ENCODE data around the gene RASSF10. TPM values are rescaled to one million over a fixed set of nuclear protein-coding genes. Genes with fewer than 3 reads are reported as not detected.

Gene RASSF10
- total RNA-seq, 1 experiment from 2014 or later = 2.4 TPM

GRCh38 chr11:13028322-13028721 is 19.2 kb downstream of the RASSF10 start:
- Histone ChIP-seq H2AK5ac (ENCODE audit: insufficient read length, low read length) (no peak overlapping the region), H3K4me1 (ENCODE audit: insufficient read depth, low read length) (no peaks in the 10 kb centered on the region), H3K9me3 (ENCODE audit: control insufficient read depth, low read depth, low read length) (no peaks in the 10 kb centered on the region), H4K91ac (ENCODE audit: insufficient read length, low read depth, low read length) (no peak overlapping the region), H4K8ac (replicated peaks; ENCODE audit: insufficient read length, low read depth, low read length) (no peak overlapping the region), H2BK20ac (ENCODE audit: low read depth, low read length, poor library complexity, severe bottlenecking) (no peak overlapping the region), H2BK120ac (ENCODE audit: low read depth, low read length, poor library complexity, severe bottlenecking) (no peak overlapping the region), H2AFZ (ENCODE audit: low read length) (no peak overlapping the region), H3K23me2 (ENCODE audit: insufficient read length, low read depth, low read length, poor library complexity, severe bottlenecking) (no peaks in the 10 kb centered on the region), H3T11ph (ENCODE audit: low read length) (no peak overlapping the region), H3K27me3 (ENCODE audit: insufficient read depth, low read length) (no peaks in the 10 kb centered on the region), H4K5ac (ENCODE audit: insufficient read length, low read depth, low read length) (no peak overlapping the region), H3K79me1 (ENCODE audit: insufficient read depth, low read depth, low read length, poor library complexity, severe bottlenecking) (no peaks in the 10 kb centered on the region), H3K4ac (ENCODE audit: low read depth, low read length) (no peak overlapping the region), H2BK15ac (ENCODE audit: low read depth, low read length) (no peak overlapping the region), H3K27ac (ENCODE audit: insufficient read length, low read depth, low read length) (no peak overlapping the region), H3K79me2 (ENCODE audit: insufficient read depth, low read length) (no peaks in the 10 kb centered on the region), H3K9ac (ENCODE audit: extremely low read depth, insufficient read length, low read length) (no peak overlapping the region), H3K4me2 (ENCODE audit: insufficient read depth, insufficient read length, low read length) (no peak overlapping the region), H2BK5ac (ENCODE audit: insufficient read length, low read length) (no peak overlapping the region), H3K23ac (ENCODE audit: insufficient read length, low read depth, low read length) (no peak overlapping the region), H4K20me1 (ENCODE audit: control insufficient read depth, insufficient read depth, insufficient read length) (no peaks in the 10 kb centered on the region), H3K18ac (ENCODE audit: insufficient read length, low read depth, low read length) (no peak overlapping the region), H2BK12ac (ENCODE audit: insufficient read length, low read depth, low read length) (no peak overlapping the region), H3K14ac (ENCODE audit: insufficient read depth, low read length) (no peak overlapping the region), H3K56ac (ENCODE audit: insufficient read length, low read depth, low read length) (no peak overlapping the region)
- no peaks in the 10 kb centered on the region for H3K27me3 Mint-ChIP-seq (ENCODE audit: low read depth)
- no peaks in the 10 kb centered on the region for H3K36me3 Mint-ChIP-seq (ENCODE audit: insufficient read depth in 1 of 3, low read depth in 3 of 3)
- no peak overlapping the region for H3K4me3 Mint-ChIP-seq
- H3K27ac Mint-ChIP-seq = no peak overlapping the region
- no peaks in the 10 kb centered on the region for H3K9me3 Mint-ChIP-seq
- WGBS (ENCODE audit: extremely low coverage, insufficient read length, low lambda C conversion rate) = no CpG with 5 or more reads among the region's 3 CpGs
- no peak for DNase-seq
- TF ChIP-seq CTCF (conservative IDR thresholded peaks at IDR 0.05) = no peak
- no peaks in the 10 kb centered on the region for H3K4me1 Mint-ChIP-seq

Data from H9 (cell line).